Measurements from ENCODE around the gene GALNT11.
"Not testable (repeated sequence)": the region's sequence is repeated elsewhere in the genome, so short reads cannot be mapped to it uniquely, and the experiment has no call there.

Gene GALNT11

DNA sequence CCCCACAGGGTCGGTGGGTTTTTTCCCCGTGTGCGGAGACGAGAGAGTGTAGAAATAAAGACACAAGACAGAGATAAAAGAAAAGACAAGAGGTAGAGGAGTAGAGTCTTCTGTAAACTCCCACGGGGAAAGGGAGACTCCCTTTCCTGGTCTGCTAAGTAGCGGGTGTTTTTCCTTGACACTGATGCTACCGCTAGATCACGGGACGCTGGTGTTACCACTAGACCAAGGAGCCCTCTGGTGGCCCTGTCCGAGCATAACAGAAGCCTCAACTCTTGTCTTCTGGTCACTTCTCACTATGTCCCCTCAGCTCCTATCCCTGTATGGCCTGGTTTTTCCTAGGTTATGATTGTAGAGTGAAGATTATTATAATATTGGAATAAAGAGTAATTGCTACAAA is 4.6 kb downstream of the GALNT11 start:
- DNase-seq = not testable (repeated sequence)

GRCh38 chr7:152030639-152031038 is 5.2 kb downstream of the GALNT11 start:
- DNase-seq = not testable (repeated sequence)

GRCh38 chr7:152035817-152036216 is 10.3 kb downstream of the GALNT11 start:
- no peak for DNase-seq

- DNase-seq = not testable (repeated sequence)
These were observed 12.9 kb downstream of the GALNT11 start for GRCh38 chr7:152038410-152038809.

- not testable (repeated sequence) for DNase-seq
These were observed 17.6 kb downstream of the GALNT11 start for GRCh38 chr7:152043086-152043485.

DNA sequence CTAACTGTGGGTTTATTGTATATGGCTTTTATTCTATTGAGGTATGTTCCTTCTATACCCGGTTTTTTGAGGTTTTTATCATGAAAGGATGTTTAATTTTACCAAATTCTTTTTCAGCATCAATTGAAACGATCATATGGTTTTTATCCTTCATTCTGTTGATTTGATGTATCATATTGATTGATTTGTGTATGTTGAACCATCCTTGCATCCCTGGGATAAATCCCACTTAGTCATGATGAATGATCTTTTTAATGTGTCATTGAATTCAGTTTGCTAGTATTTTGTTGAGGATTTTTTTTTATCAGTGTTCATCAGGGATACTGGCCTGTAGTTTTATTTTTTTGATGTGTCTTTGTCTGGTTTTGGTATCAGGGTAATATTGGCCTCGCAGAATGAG is 19.4 kb downstream of the GALNT11 start:
- not testable (repeated sequence) for DNase-seq

DNA sequence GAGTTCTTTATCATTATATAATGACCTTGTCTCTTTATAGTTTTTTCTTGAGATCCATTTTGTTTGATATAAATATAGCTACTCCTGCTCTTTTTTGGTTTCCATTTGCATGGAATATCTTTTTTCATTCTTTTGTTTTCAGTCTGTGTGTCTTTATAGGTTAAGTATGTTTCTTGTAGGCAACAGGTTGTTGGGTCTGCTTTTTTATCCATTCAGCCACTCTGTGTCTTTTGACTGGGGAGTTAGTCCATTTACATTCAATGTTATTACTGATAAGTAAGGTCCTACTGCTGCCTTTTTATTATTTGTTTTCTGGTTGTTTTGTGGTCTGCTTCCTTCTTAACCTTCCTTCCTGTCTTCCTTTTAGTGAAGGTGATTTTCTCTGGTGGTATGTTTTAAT is 21.1 kb downstream of the GALNT11 start:
- DNase-seq = no peak

GRCh38 chr7:152048051-152048450 is 22.6 kb downstream of the GALNT11 start:
- DNase-seq = no peak

- no peak for DNase-seq
These were observed 25.1 kb downstream of the GALNT11 start for GRCh38 chr7:152050547-152050971.

DNA sequence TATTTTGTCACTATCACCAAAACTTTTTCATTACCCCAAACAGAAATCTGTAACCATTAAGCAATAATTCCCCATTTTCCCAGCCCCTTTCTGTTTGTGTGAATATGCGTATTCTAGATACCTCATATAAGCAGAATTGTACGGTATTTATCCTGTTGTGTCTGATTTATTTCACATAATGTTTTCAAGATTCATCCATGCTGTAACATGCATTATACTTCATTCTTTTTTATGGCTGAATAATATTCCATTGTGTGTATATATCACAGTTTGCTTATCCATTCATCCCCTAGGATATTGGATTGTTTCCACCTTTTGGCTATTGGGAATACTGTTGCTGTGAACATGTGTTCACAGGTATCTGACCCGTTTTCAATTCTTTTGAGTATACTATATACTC is 26.5 kb downstream of the GALNT11 start:
- DNase-seq = no peak

DNA sequence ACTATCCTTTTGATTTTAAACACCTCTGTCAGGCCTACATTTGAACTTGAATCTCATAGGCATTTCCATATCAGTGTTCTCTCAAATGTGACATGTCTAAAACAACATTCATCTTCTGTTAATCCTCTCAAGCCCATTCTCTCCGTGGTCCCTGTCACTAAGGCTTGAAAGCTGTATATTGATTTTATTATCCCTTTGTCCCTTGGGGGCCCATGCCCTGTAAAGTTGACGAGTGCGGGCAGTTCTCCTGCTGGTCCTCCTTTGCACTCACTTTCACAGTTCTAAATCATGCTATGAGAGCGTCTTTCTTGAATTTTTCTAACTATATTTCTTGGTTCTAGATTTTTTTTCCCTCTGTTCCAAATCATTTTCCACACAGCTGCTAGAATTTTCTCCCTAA is 27.3 kb downstream of the GALNT11 start:
- DNase-seq = no peak

DNA sequence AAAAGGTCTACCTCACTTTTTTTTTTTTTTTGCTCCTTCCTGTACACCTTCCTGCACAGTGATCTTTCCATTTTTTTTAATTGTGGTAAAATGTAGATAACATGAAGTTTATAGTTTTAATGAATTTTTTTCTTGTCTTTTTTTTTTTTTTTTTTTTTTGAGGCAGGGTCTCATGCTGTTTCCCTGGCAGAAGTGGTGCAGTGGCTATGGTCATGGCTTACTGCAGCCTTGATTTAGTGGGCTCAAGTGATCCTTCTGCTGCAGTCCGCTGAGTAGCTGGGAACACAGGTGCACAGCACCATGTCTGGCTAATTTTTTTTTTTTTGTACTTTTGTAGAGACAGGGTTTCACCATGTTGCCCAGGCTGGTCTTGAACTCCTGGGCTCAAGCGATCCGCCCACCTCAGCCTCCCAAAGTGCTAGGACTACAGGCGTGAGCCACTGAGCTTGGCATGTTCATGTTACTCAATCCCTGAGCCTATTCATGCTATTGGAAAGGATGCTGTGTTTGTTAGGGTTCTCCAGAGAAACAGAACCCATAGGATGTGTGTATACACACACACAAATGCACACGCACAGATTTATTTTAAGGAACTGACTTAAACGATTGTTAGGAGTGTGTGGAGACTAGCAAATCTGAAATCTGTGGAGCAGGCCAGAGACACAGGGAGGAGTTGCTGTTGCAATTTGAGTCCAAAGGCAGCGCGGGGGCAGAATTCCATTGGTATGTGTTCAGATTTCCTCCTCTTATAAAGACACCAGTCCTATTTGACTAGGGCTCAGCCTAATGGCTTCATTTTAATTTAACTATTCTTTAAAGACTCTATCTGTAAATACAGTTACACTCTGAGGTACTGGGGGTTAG is 29.1 kb downstream of the GALNT11 start:
- no peak for DNase-seq

GRCh38 chr7:152056621-152057274 is 31.3 kb downstream of the GALNT11 start:
- DNase-seq = no peak

DNA sequence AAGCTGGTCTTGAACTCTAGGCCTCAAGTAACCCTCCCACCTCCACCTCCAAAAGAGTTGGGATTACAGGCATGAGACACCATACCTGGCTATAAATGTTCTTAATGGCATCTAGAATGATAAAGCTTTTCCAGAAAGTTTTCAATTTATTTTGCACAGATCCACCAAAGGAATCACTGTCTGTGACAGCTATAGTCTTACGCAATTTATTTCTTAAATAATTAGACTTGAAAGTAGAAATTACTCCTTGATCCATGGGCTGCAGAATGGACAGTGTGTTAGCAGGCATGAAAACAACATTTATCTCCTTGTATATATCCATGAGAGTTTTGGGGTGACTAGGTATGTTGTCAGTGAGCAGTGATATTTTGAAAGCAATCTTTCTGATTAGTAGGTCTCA is 33.8 kb downstream of the GALNT11 start:
- DNase-seq = no peak

DNA sequence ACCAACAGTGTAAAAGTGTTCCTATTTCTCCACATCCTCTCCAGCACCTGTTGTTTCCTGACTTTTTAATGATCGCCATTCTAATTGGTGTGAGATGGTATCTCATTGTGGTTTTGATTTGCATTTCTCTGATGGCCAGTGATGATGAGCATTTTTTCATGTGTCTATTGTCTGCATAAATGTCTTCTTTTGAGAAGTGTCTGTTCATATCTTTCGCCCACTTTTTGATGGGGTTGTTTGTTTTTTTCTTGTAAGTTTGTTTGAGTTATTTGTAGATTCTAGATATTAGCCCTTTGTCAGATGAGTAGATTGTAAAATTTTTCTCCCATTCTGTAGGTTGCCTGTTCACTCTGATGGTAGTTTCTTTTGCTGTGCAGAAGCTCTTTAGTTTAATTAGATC is 35.6 kb downstream of the GALNT11 start:
- not testable (repeated sequence) for DNase-seq

DNA sequence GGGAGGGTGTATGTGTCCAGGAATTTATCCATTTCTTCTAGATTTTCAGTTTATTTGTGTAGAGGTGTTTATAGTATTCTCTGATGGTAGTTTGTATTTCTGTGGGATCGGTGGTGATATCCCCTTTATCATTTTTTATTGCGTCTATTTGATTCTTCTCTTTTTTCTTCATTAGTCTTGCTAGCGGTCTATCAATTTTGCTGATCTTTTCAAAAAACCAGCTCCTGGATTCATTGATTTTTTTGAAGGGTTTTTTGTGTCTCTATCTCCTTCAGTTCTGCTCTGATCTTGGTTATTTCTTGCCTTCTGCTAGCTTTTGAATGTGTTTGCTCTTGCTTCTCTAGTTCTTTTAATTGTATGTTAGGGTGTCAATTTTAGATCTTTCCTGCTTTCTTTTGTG is 37.7 kb downstream of the GALNT11 start:
- DNase-seq = not testable (repeated sequence)

DNA sequence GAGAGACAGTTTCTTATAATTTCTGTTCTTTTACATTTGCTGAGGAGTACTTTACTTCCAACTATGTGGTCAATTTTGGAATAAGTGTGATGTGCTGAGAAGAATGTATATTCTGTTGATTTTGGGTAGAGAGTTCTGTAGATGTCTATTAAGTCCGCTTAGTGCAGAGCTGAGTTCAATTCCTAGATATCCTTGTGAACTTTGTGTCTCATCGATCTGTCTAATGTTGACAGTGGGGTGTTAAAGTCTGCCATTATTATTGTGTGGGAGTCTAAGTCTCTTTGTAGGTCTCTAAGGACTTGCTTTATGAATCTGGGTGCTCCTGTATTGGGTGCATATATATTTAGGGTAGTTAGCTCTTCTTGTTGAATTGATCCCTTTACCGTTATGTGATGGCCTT is 38.3 kb downstream of the GALNT11 start:
- DNase-seq = not testable (repeated sequence)

DNA sequence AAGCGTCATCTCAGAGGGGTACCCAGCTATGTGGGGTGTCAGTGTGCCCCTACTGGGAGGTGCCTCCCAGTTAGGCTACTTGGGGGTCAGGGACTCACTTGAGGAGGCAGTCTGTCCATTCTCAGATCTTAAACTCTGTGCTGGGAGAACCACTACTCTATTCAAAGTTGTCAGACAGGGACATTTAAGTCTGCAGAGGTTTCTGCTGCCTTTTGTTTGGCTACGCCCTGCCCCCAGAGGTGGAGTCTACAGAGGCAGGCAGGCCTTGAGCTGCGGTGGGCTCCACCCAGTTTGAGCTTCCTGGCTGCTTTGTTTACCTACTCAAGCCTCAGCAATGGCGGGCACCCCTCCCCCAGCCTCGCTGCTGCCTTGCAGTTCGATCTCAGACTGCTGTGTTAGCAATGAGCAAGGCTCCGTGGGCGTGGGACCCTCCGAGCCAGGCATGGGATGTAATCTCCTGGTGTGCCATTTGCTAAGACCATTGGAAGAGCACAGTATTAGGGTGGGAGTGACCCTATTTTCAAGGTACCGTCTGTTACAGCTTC is 40.4 kb downstream of the GALNT11 start:
- DNase-seq = not testable (repeated sequence)

DNA sequence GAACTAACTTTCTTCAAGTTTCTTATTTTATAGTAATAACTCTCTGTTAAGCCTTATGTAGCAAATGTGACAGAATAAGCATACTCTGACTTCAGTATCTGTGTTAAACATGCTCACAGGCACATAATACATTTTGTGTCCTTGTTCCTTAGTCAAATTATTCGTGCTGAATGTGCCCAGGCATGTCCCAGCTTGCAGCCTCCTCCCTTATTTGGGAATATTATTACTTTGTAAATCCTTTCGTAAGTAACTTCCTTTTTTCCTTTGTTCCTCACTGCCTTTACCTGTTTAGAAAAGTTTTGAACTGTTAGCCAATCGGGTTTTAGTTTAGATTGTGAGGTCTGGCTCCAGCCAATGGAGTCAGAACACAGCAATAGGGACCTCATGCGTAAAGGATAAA is 46.9 kb downstream of the GALNT11 start:
- no peak for DNase-seq

DNA sequence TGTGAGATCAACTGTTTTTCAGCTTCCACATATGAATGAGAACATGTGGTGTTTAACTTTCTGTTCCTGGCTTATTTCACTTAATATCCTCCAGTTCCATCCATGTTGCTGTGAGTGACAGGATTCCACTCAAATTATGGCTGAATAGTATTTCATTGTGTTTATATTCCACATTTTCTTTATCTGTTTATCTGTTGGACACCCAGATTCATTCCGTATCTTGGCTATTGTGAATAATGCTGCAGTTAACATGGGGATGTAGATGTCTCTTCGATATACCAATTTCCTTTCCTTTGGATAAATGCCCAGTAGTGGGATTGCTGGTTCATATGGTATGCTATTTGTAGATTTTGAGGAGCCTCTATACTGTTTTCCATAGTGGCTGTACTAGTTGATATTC is 47.9 kb downstream of the GALNT11 start:
- no peak for DNase-seq

DNA sequence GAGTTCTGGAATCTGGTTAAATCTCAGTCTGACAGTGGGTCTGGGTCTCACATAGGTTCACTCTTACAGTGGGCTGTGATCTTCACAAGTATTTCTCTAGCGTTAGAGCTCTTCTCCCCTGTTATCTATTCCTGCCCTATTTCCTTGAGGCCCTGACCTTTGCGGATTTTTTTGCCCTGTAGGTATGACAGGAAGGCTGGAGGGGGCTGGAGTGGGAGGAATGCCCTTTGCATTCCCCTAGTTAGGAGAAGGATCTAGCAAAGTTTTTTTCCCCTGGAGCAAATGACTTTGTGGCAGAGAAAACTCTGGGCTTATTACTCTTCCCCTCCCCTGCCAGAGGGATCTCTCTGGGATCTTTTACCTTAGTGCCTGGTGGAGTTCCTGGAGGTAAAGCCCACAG is 49.2 kb downstream of the GALNT11 start:
- no peak for DNase-seq

GRCh38 chr7:152075379-152075778 is 49.9 kb downstream of the GALNT11 start:
- not testable (repeated sequence) for DNase-seq

DNA sequence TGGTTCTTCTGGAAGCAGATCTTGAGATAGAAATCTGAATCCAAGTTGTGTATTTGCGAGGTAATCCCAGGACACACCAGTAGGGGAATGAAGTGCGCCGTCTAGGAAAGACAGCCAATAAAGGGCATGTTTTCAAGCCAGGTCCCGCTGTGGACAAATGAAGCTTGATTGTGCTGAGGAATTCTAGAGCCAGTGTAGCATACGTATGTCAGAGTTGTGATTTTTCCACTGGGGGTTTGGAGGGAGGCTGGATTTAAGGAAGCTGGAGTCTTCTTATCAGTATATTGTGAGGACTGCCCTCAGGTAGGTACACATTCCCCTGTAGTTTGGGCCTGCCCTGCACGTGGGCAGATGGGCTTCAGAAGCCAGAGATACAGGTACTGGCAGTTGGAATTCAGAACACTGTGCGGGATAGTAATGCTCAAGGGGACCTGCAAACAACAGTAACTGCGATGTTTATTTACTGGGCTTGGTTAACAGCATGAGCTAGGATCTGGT is 50.9 kb downstream of the GALNT11 start:
- no peak for DNase-seq
